Stimulated activated CD4-positive, alpha-beta T cell treated with anti-CD3 and anti-CD28 coated beads, Interleukin-4, amount 100 ng/mL, for 1 hour (primary cell): ENCODE measurements around the gene TRNT1.

Experiments
- DNase-seq: peaks from one replicate; pipeline ENCODE4 v3.0.0-alpha.2; 2020

TRNT1 gene

GRCh38 chr3:3113042-3113709 lies 13.6 kb upstream of the TRNT1 start:
- DNase-seq: no peak

- DNase-seq: no peak
These were observed 9.1 kb upstream of the TRNT1 start for GRCh38 chr3:3117651-3118050.

GRCh38 chr3:3119393-3119851 lies 7.3 kb upstream of the TRNT1 start:
- DNase-seq: no peak

- DNase-seq: no peak
These were observed 763 bp upstream of the TRNT1 start for GRCh38 chr3:3125977-3126376.

GRCh38 chr3:3127432-3128010 lies 781 bp downstream of the TRNT1 start:
- peak; percentile 19 for DNase-seq

GRCh38 chr3:3129579-3129978 lies 2.8 kb downstream of the TRNT1 start:
- DNase-seq: no peak

GRCh38 chr3:3133500-3133899 lies 6.8 kb downstream of the TRNT1 start:
- no peak for DNase-seq

GRCh38 chr3:3134750-3135448 lies 8.2 kb downstream of the TRNT1 start:
- no peak for DNase-seq

- DNase-seq: no peak
These were observed 10.8 kb downstream of the TRNT1 start for GRCh38 chr3:3137526-3137925.

GRCh38 chr3:3141939-3142338 lies 15.2 kb downstream of the TRNT1 start:
- DNase-seq: no peak

- no peak for DNase-seq
These were observed 19.1 kb downstream of the TRNT1 start for GRCh38 chr3:3145831-3146230.

GRCh38 chr3:3149560-3149959 lies 22.8 kb downstream of the TRNT1 start:
- no peak for DNase-seq

- no peak for DNase-seq
These were observed 24.8 kb downstream of the TRNT1 start for GRCh38 chr3:3151513-3151912.

- no peak for DNase-seq
These were observed 28.3 kb downstream of the TRNT1 start for GRCh38 chr3:3154879-3155610.

- no peak for DNase-seq
These were observed 30.7 kb downstream of the TRNT1 start for GRCh38 chr3:3157484-3157883.

GRCh38 chr3:3160826-3161225 lies 34.1 kb downstream of the TRNT1 start:
- no peak for DNase-seq

- no peak for DNase-seq
These were observed 38.5 kb downstream of the TRNT1 start for GRCh38 chr3:3165241-3165640.

- DNase-seq: no peak
These were observed 38.9 kb downstream of the TRNT1 start for GRCh38 chr3:3165650-3166049.

GRCh38 chr3:3170998-3171397 lies 44.3 kb downstream of the TRNT1 start:
- DNase-seq: no peak

- no peak for DNase-seq
These were observed 45.9 kb downstream of the TRNT1 start for GRCh38 chr3:3172627-3173026.

- no peak for DNase-seq
These were observed 51.2 kb downstream of the TRNT1 start for GRCh38 chr3:3177861-3178497.

- no peak for DNase-seq
These were observed 52.0 kb downstream of the TRNT1 start for GRCh38 chr3:3178498-3179328.
